Measurements from ENCODE around the gene CCR7. TPM values are rescaled to one million over a fixed set of nuclear protein-coding genes. Genes with fewer than 3 reads are reported as not detected.

Gene CCR7
- total and polyA plus RNA-seq, 2 of the 8 experiments (the other 6 are each of a cell fraction or from before 2014, with no cell fraction given): 0.12 to 0.17 TPM

GRCh38 chr17:40532520-40533253 lies 32.6 kb downstream of the CCR7 start:
- no peaks in the 10 kb centered on the region for H3K27me3 ChIP-seq (replicated peaks in 1 of 4; ENCODE audit: control insufficient read depth in 3 of 4, extremely low read depth in 1 of 4, insufficient read depth in 3 of 4, low read length in 3 of 4)
- H3K4me3 ChIP-seq (ENCODE audit: extremely low read depth in 1 of 4, insufficient read depth in 2 of 4, low read depth in 3 of 4, low read length in 4 of 4): no peak overlapping the region
- no peak overlapping the region for H3K27ac ChIP-seq (ENCODE audit: low read depth, low read length)
- no peaks in the 10 kb centered on the region for H3K79me2 ChIP-seq (ENCODE audit: control insufficient read depth in 1 of 2, insufficient read depth in 2 of 2, low read length in 2 of 2)
- H4K5ac ChIP-seq (ENCODE audit: insufficient read length, low read depth, low read length): no peak overlapping the region
- H3K4me2 ChIP-seq (ENCODE audit: insufficient read depth in 1 of 2, low read depth in 2 of 2, low read length in 2 of 2): no peak overlapping the region
- no peaks in the 10 kb centered on the region for H3K36me3 ChIP-seq (ENCODE audit: control insufficient read depth in 2 of 4, insufficient read depth in 4 of 4, low read length in 3 of 4)
- H2AFZ ChIP-seq (ENCODE audit: low read length): no peak overlapping the region
- no peaks in the 10 kb centered on the region for H4K20me1 ChIP-seq (replicated peaks in 1 of 2; ENCODE audit: control insufficient read depth in 1 of 2, insufficient read depth in 2 of 2, low read length in 2 of 2)
- FAIRE-seq: no peak
- no peak overlapping the region for H2BK20ac ChIP-seq (ENCODE audit: low read length)
- H3K4ac ChIP-seq (replicated peaks; ENCODE audit: insufficient read length, low read depth, low read length): no peak overlapping the region
- no peak overlapping the region for H3K56ac ChIP-seq (replicated peaks; ENCODE audit: insufficient read length, low read depth, low read length)
- no peak overlapping the region for H3K23ac ChIP-seq (ENCODE audit: insufficient read length)
- no peak overlapping the region for H4K91ac ChIP-seq (replicated peaks; ENCODE audit: insufficient read length, low read length)
- peaks cover 3% of the 10 kb centered on the region; the same call in 1 of the 2 replicates for H3K23me2 ChIP-seq (ENCODE audit: low read depth, low read length)
- WGBS, 2 experiments (ENCODE audit: extremely low coverage in 1 of 2, insufficient coverage in 1 of 2, insufficient read length in 1 of 2, insufficient replicate concordance in 2 of 2, low coverage in 1 of 2, low lambda C conversion rate in 2 of 2, missing lambda C conversion rate in 1 of 2): 84% methylated on average over 6 of the region's 6 CpGs; no CpG with 5 or more reads in 1 of the 2 experiments
- no peak overlapping the region for H2BK15ac ChIP-seq (ENCODE audit: low read length)
- CTCF ChIA-PET (ENCODE audit: partially characterized antibody): interaction anchor here (0.6 to 19.4 kb wide), 49 partner anchors 8 to 800 kb away, joined by 3 to 435 read pairs (median 4); partner anchors contain the start of genes IGFBP4, TNS4 and TOP2A
- no peak overlapping the region for H2BK120ac ChIP-seq (replicated peaks; ENCODE audit: low read depth, low read length)
- no peak overlapping the region for H3K18ac ChIP-seq (ENCODE audit: extremely low read depth, low read length)
- H3K14ac ChIP-seq (ENCODE audit: insufficient read length): no peak overlapping the region
- DNase-seq (ENCODE audit: low read depth in 1 of 2, low spot score in 2 of 2): no peak
- H3K9ac ChIP-seq (replicated peaks in 1 of 4; ENCODE audit: extremely low read depth in 1 of 4, low read depth in 3 of 4, low read length in 3 of 4): no peak overlapping the region
- H3K9me3 ChIP-seq (ENCODE audit: insufficient read depth in 2 of 2, low read depth in 1 of 2, low read length in 1 of 2): no peaks in the 10 kb centered on the region
- H2BK12ac ChIP-seq (ENCODE audit: low read depth, low read length): no peak overlapping the region
- POLR2A ChIA-PET (ENCODE audit: partially characterized antibody): interaction anchor here (0.6 to 1.7 kb wide), 15 partner anchors 15 to 175 kb away, joined by 3 to 7 read pairs (median 4); partner anchors contain the start of gene TOP2A
- no peaks in the 10 kb centered on the region for H3K79me1 ChIP-seq (ENCODE audit: low read depth, low read length)
- no peak overlapping the region for H2AK5ac ChIP-seq (ENCODE audit: low read depth, low read length)
- peaks cover 0 to 8% (median 3%) of the 10 kb centered on the region in 4 experiments; a peak in 2 of 7 replicates for H3K4me1 ChIP-seq (replicated peaks in 1 of 4; ENCODE audit: control insufficient read depth in 3 of 4, insufficient read depth in 4 of 4, low read length in 3 of 4)
- no peak overlapping the region for H4K8ac ChIP-seq (ENCODE audit: extremely low read depth, insufficient read depth, low read length)
- H2BK5ac ChIP-seq (ENCODE audit: low read depth, low read length): no peak overlapping the region
- TF ChIP-seq RAD21 (IDR thresholded peaks at IDR 0.05 in 1 of 2, conservative IDR thresholded peaks at IDR 0.05 in 1 of 2; ENCODE audit: low read depth in 2 of 2, low read length in 2 of 2) (no peak), SP1 (IDR thresholded peaks at IDR 0.05; ENCODE audit: low read depth, low read length) (no peak), EGR1 (IDR thresholded peaks at IDR 0.05; ENCODE audit: borderline replicate concordance, low read depth, low read length) (no peak), NRF1 (IDR thresholded peaks at IDR 0.05; ENCODE audit: low read depth, low read length) (no peak), MAFK (IDR thresholded peaks at IDR 0.05; ENCODE audit: low read depth, low read length) (no peak), TCF12 (IDR thresholded peaks at IDR 0.05; ENCODE audit: low read depth, low read length) (no peak), PHF8 (conservative IDR thresholded peaks at IDR 0.05; ENCODE audit: low read depth, low read length) (no peak), CEBPB (IDR thresholded peaks at IDR 0.05; ENCODE audit: low read depth, low read length) (no peak), ZNF274 (IDR thresholded peaks at IDR 0.05; ENCODE audit: borderline replicate concordance, extremely low read depth, low read length) (no peak), RXRA (IDR thresholded peaks at IDR 0.05; ENCODE audit: insufficient read depth, low read depth, low read length) (no peak), CHD2 (IDR thresholded peaks at IDR 0.05; ENCODE audit: low read length) (no peak), JUN (IDR thresholded peaks at IDR 0.05; ENCODE audit: low read depth, low read length) (no peak), EZH2 (IDR thresholded peaks at IDR 0.05; ENCODE audit: low read depth, low read length, severe bottlenecking) (no peak)
